K562 (cell line): Measurements from ENCODE around the gene BAD. TPM values are rescaled to one million over a fixed set of nuclear protein-coding genes. Genes with fewer than 3 reads are reported as not detected.

ENCODE experiments used
- CEBPZ ChIP-seq: fragments of 150-350 bp; IDR thresholded peaks from 2 replicates; pipeline ENCODE4 v1.6.1; 2014; ENCODE audit warnings: low read depth, mild to moderate bottlenecking, low read length, borderline replicate concordance
- CHD4 ChIP-seq: fragments of 200-600 bp; sonication (generic); IDR thresholded peaks from 3 replicates; pipeline ENCODE4 v1.6.1; 2012; ENCODE audit warnings: low read depth, mild to moderate bottlenecking, mixed read lengths, low read length, inconsistent platforms; ENCODE audit not compliant: insufficient read depth, insufficient replicate concordance, poor library complexity, severe bottlenecking
- CXXC5 ChIP-seq: fragments of 250-450 bp; sonication (Bioruptor Pico); IDR thresholded peaks from 2 replicates; pipeline ENCODE4 v1.8.0; 2022; ENCODE audit warnings: inconsistent platforms, mild to moderate bottlenecking, moderate library complexity
- GABPB1 ChIP-seq: sonication (generic); formaldehyde crosslinking; IDR thresholded peaks from 2 replicates; pipeline ENCODE4 v1.8.0; 2022; ENCODE audit warnings: mild to moderate bottlenecking, missing genetic modification reagents
- HCFC1 ChIP-seq: IDR thresholded peaks from 2 replicates; pipeline ENCODE4 v1.6.1; 2012; ENCODE audit warnings: low read depth, low read length, improper control_type of control experiment
- HNRNPL ChIP-seq: fragments of 200-400 bp; formaldehyde crosslinking; IDR thresholded peaks from 2 replicates; pipeline ENCODE4 v1.6.1; 2017; ENCODE audit warnings: low read depth, mild to moderate bottlenecking, low read length
- HNRNPLL ChIP-seq: fragments of 200-400 bp; formaldehyde crosslinking; IDR thresholded peaks from 2 replicates; pipeline ENCODE4 v1.6.1; 2017; ENCODE audit warnings: low read length, low read depth, mild to moderate bottlenecking; ENCODE audit not compliant: poor library complexity, severe bottlenecking
- NCOA2 ChIP-seq, 2 experiments: fragments of 450-650 bp; IDR thresholded peaks; 2 replicates each; pipeline ENCODE4 v1.6.1; 2018; ENCODE audit warnings: mild to moderate bottlenecking in 2 of 2, moderate library complexity in 1 of 2; ENCODE audit not compliant: partially characterized antibody in 2 of 2
- NCOR1 ChIP-seq: fragments of 450-650 bp; IDR thresholded peaks from 2 replicates; pipeline ENCODE4 v1.6.1; 2016; ENCODE audit warnings: mild to moderate bottlenecking, moderate library complexity
- NRF1 ChIP-seq, 2 experiments: fragments of 450-650 bp; IDR thresholded peaks in 1 of 2; conservative IDR thresholded peaks in 1 of 2; 2 replicates each; pipeline ENCODE4 v1.6.1; 2014; ENCODE audit warnings: mild to moderate bottlenecking in 2 of 2
- PHF8 ChIP-seq: fragments of 200-600 bp; sonication (generic); IDR thresholded peaks from 2 replicates; pipeline ENCODE4 v1.6.1; 2012; ENCODE audit warnings: mixed run types, mild to moderate bottlenecking, inconsistent platforms, low read length, moderate library complexity, borderline replicate concordance
- POLR2AphosphoS2 ChIP-seq: IDR thresholded peaks from 2 replicates; pipeline ENCODE4 v1.6.1; 2012; ENCODE audit warnings: low read length, improper control_type of control experiment
- POU5F1 ChIP-seq: fragments of 150-350 bp; IDR thresholded peaks from 2 replicates; pipeline ENCODE4 v1.6.1; 2014; ENCODE audit warnings: borderline replicate concordance, low read length, low read depth, mild to moderate bottlenecking; ENCODE audit not compliant: partially characterized antibody
- RFX5 ChIP-seq: IDR thresholded peaks from 2 replicates; pipeline ENCODE4 v1.6.1; 2011; ENCODE audit warnings: low read depth, mild to moderate bottlenecking, improper control_type of control experiment, low read length
- THAP12 ChIP-seq: fragments of 250-450 bp; sonication (Bioruptor Pico); IDR thresholded peaks from 2 replicates; pipeline ENCODE4 v1.9.0; 2021; ENCODE audit warnings: mild to moderate bottlenecking, inconsistent platforms
- ZKSCAN1 ChIP-seq: fragments of 150-350 bp; IDR thresholded peaks from 2 replicates; pipeline ENCODE4 v1.6.1; 2016; ENCODE audit warnings: low read depth, low read length
- ZNF431 ChIP-seq: sonication (generic); formaldehyde crosslinking; IDR thresholded peaks from 2 replicates; pipeline ENCODE4 v1.8.0; 2022; ENCODE audit warnings: mild to moderate bottlenecking, missing genetic modification reagents
- polyA plus RNA-seq, 8 experiments: library from polyadenylated mRNA; depleted of rRNA in 4 of 8; stranded (reverse) in 5 of 8; unstranded in 3 of 8; fragments of >200 nt; fragmentation: Nextera tagmentation in 2 of 8; fragmentation: Illumina TruSeq in 1 of 8; extraction: Ambion mirVana in 2 of 8; extraction: Trizol in 1 of 8; gene quantifications; 2 replicates each; pipeline versions ENCODE4 v1.2.1 to v1.2.3, GENCODE V29; 2011 to 2014; ENCODE audit warnings: inconsistent platforms in 1 of 8, missing spikeins in 1 of 8
- total RNA-seq, 7 experiments: library from RNA; depleted of rRNA in 6 of 7; stranded (reverse); fragments of >200 nt in 6 of 7; fragmentation: Illumina TruSeq in 2 of 7; extraction: Trizol in 2 of 7; gene quantifications; 2 replicates each; pipeline versions ENCODE4 v1.2.1 to v1.2.3, GENCODE V29; 2011 to 2021; ENCODE audit warnings: low replicate concordance in 1 of 7
- TF ChIP-seq, protein P1 (sequence below): conservative IDR thresholded peaks from 2 replicates; pipeline ENCODE4 v1.6.1; 2011; ENCODE audit warnings: low read depth, mild to moderate bottlenecking, low read length; ENCODE audit not compliant: control insufficient read depth
- TF ChIP-seq, protein P2 (sequence below): fragments of 450-650 bp; IDR thresholded peaks from one replicate; pipeline ENCODE4 v1.6.1; 2018; ENCODE audit warnings: mild to moderate bottlenecking, moderate library complexity; ENCODE audit not compliant: partially characterized antibody

The BAD gene
- total and polyA plus RNA-seq, 9 of the 15 experiments (the other 6 are each of a cell fraction or from before 2014, with no cell fraction given) = 0.61 to 45.6 (median 11.8) TPM

GRCh38 chr11:64305075-64305690, 20.7 kb upstream of the BAD start, which contains the start of gene ESRRA (continued):
- no peak for TF ChIP-seq CEBPZ
- 0 out of 2 replicates have a peak, but pooled peaks have one; percentile 7 for TF ChIP-seq HCFC1
- peak; percentile 23; the same call in 1 of the 2 replicates for TF ChIP-seq PHF8
- peak; percentile 80 for TF ChIP-seq CXXC5
- TF ChIP-seq NCOR1 = no peak
- no peak for TF ChIP-seq POU5F1
- peak; percentile 64 for TF ChIP-seq HNRNPLL
- peak; percentile 98 for TF ChIP-seq NRF1 (conservative IDR thresholded peaks at IDR 0.05 in 1 of 2, IDR thresholded peaks at IDR 0.05 in 1 of 2)
- TF ChIP-seq GABPB1 (CRISPR knock-in tag) = no peak
- TF ChIP-seq HNRNPL = no peak
- no peak for TF ChIP-seq POLR2AphosphoS2
- TF ChIP-seq ZKSCAN1 = no peak
- no peak for TF ChIP-seq ZNF431 (CRISPR knock-in tag)
- peak; percentile 55; the same call in 1 of the 2 replicates for TF ChIP-seq THAP12
- TF ChIP-seq, protein P1, sequence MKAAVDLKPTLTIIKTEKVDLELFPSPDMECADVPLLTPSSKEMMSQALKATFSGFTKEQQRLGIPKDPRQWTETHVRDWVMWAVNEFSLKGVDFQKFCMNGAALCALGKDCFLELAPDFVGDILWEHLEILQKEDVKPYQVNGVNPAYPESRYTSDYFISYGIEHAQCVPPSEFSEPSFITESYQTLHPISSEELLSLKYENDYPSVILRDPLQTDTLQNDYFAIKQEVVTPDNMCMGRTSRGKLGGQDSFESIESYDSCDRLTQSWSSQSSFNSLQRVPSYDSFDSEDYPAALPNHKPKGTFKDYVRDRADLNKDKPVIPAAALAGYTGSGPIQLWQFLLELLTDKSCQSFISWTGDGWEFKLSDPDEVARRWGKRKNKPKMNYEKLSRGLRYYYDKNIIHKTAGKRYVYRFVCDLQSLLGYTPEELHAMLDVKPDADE = peak; percentile 42; the same call in 1 of the 2 replicates
- TF ChIP-seq RFX5 = no peak
- TF ChIP-seq, protein P2, sequence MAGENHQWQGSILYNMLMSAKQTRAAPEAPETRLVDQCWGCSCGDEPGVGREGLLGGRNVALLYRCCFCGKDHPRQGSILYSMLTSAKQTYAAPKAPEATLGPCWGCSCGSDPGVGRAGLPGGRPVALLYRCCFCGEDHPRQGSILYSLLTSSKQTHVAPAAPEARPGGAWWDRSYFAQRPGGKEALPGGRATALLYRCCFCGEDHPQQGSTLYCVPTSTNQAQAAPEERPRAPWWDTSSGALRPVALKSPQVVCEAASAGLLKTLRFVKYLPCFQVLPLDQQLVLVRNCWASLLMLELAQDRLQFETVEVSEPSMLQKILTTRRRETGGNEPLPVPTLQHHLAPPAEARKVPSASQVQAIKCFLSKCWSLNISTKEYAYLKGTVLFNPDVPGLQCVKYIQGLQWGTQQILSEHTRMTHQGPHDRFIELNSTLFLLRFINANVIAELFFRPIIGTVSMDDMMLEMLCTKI = no peak
- no peak for TF ChIP-seq NCOA2 (IDR thresholded peaks at IDR 0.05; ENCODE audit: partially characterized antibody in 2 of 2)
- TF ChIP-seq CHD4 = no peak
